WTC11 (cell line): Measurements from ENCODE around the gene U2AF2.

ENCODE experiments used
- CREB1 ChIP-seq: sonication (generic); formaldehyde crosslinking; IDR thresholded peaks from 2 replicates; pipeline ENCODE4 v1.8.0; 2023; ENCODE audit warnings: mild to moderate bottlenecking, missing genetic modification reagents
- E2F4 ChIP-seq: sonication (generic); formaldehyde crosslinking; IDR thresholded peaks from 2 replicates; pipeline ENCODE4 v1.8.1; 2022; ENCODE audit warnings: low read depth, mild to moderate bottlenecking, moderate library complexity, missing genetic modification reagents, borderline replicate concordance
- ELF4 ChIP-seq: sonication (generic); formaldehyde crosslinking; IDR thresholded peaks from 2 replicates; pipeline ENCODE4 v1.8.1; 2022; ENCODE audit warnings: low read depth, mild to moderate bottlenecking, moderate library complexity, missing genetic modification reagents
- ETV6 ChIP-seq: sonication (generic); formaldehyde crosslinking; IDR thresholded peaks from 2 replicates; pipeline ENCODE4 v1.8.1; 2022; ENCODE audit warnings: mild to moderate bottlenecking, missing genetic modification reagents
- JUN ChIP-seq: sonication (generic); formaldehyde crosslinking; IDR thresholded peaks from 2 replicates; pipeline ENCODE4 v1.8.0; 2023; ENCODE audit warnings: mild to moderate bottlenecking, missing genetic modification reagents
- NFATC4 ChIP-seq: fragments of 250-450 bp; sonication (Bioruptor Pico); IDR thresholded peaks from 2 replicates; pipeline ENCODE4 v1.9.0; 2021; ENCODE audit warnings: mild to moderate bottlenecking
- NFYB ChIP-seq: sonication (generic); formaldehyde crosslinking; conservative IDR thresholded peaks from 2 replicates; pipeline ENCODE4 v1.8.0; 2022; ENCODE audit warnings: low read depth, missing genetic modification reagents
- RELA ChIP-seq: sonication (generic); formaldehyde crosslinking; IDR thresholded peaks from 2 replicates; pipeline ENCODE4 v1.8.1; 2022; ENCODE audit warnings: missing genetic modification reagents, mild to moderate bottlenecking, borderline replicate concordance
- SP1 ChIP-seq: sonication (generic); formaldehyde crosslinking; conservative IDR thresholded peaks from 2 replicates; pipeline ENCODE4 v1.8.1; 2022; ENCODE audit warnings: missing genetic modification reagents
- TCF7 ChIP-seq: sonication (generic); formaldehyde crosslinking; IDR thresholded peaks from 2 replicates; pipeline ENCODE4 v1.8.0; 2022; ENCODE audit warnings: mild to moderate bottlenecking, low read depth, missing genetic modification reagents, moderate library complexity
- TF ChIP-seq, protein P1 (sequence below): fragments of 200-600 bp; IDR thresholded peaks from 2 replicates; pipeline ENCODE4 v1.8.0; 2022; ENCODE audit warnings: antibody characterized with exemption
- TF ChIP-seq, protein P2 (sequence below): sonication (generic); formaldehyde crosslinking; IDR thresholded peaks from 2 replicates; pipeline ENCODE4 v1.8.1; 2023; ENCODE audit warnings: mild to moderate bottlenecking, missing genetic modification reagents, moderate library complexity

- TF ChIP-seq, protein P1, sequence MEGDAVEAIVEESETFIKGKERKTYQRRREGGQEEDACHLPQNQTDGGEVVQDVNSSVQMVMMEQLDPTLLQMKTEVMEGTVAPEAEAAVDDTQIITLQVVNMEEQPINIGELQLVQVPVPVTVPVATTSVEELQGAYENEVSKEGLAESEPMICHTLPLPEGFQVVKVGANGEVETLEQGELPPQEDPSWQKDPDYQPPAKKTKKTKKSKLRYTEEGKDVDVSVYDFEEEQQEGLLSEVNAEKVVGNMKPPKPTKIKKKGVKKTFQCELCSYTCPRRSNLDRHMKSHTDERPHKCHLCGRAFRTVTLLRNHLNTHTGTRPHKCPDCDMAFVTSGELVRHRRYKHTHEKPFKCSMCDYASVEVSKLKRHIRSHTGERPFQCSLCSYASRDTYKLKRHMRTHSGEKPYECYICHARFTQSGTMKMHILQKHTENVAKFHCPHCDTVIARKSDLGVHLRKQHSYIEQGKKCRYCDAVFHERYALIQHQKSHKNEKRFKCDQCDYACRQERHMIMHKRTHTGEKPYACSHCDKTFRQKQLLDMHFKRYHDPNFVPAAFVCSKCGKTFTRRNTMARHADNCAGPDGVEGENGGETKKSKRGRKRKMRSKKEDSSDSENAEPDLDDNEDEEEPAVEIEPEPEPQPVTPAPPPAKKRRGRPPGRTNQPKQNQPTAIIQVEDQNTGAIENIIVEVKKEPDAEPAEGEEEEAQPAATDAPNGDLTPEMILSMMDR, result no peak
- TF ChIP-seq ETV6 (CRISPR knock-in tag), result no peak
- TF ChIP-seq SP1 (CRISPR knock-in tag), result no peak; the same call in none of the 2 replicates
- TF ChIP-seq, protein P2, sequence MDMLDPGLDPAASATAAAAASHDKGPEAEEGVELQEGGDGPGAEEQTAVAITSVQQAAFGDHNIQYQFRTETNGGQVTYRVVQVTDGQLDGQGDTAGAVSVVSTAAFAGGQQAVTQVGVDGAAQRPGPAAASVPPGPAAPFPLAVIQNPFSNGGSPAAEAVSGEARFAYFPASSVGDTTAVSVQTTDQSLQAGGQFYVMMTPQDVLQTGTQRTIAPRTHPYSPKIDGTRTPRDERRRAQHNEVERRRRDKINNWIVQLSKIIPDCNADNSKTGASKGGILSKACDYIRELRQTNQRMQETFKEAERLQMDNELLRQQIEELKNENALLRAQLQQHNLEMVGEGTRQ, result no peak
- no peak for TF ChIP-seq ELF4
- TF ChIP-seq NFATC4 (CRISPR knock-in tag), result no peak
- TF ChIP-seq NFYB, result no peak
- no peak for TF ChIP-seq TCF7
- no peak for TF ChIP-seq E2F4 (CRISPR knock-in tag)
- no peak for TF ChIP-seq RELA (CRISPR knock-in tag)
- TF ChIP-seq CREB1 (CRISPR knock-in tag), result no peak
- no peak for TF ChIP-seq JUN
Observed at GRCh38 chr19:55654323-55654867, 440 bp upstream of the U2AF2 start.
